Activated CD8-positive, alpha-beta memory T cell treated with anti-CD3 and anti-CD28 coated beads for 1 hour (primary cell): ENCODE results near the gene LAMA4.
"Not testable (repeated sequence)": the region's sequence is repeated elsewhere in the genome, so short reads cannot be mapped to it uniquely, and the experiment has no call there.

Experiments used
- DNase-seq, 2 donors: peaks; one replicate each; pipeline ENCODE4 v3.0.0-alpha.2; 2020; ENCODE audit warnings: low read depth in 1 of 2; ENCODE audit errors: extremely low read depth in 1 of 2

Gene LAMA4

DNA sequence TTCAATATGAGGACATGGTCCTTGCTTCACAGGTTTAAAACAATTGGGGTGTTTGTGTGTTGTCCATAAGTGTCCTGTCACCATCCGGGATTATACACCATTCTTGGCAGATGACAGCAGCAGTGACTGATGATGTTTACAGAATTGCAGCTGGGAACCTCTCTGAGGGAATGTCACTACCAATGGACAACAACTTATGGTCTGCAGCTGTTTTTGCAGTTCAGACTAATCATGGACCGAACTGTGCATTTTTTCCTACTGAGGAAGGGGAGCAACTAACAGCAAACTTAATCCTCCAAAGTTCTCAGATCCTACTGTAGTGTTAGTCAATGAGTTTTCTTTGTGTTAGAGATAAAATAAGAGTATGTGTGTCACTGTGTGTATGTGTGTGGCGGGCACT, 140.9 kb downstream of the LAMA4 start:
- DNase-seq: no peak

DNA sequence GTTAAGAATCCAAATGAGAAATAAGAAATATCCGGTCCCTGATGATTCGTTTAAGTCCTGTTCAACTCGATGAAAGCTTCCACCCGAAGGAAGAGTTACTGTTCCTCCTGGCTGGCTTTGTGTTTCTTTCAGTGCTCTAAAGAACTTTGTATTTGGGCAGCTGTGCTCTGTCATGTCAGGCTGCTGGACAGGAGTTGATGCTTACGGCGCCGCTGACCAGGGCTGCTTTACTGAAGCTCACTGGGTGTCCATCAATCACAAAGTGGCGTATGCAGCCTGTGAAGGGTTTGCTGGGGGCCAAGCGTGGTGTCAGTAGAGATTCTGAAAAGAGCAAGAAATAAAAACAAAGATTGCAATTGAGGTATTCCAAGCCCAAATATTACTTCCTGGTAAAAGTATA, 145.1 kb downstream of the LAMA4 start:
- DNase-seq: no peak

GRCh38 chr6:112106562-112106961, 147.8 kb downstream of the LAMA4 start:
- no peak for DNase-seq

- not testable (repeated sequence) for DNase-seq
These were observed 148.3 kb downstream of the LAMA4 start for GRCh38 chr6:112106026-112106425.

DNA sequence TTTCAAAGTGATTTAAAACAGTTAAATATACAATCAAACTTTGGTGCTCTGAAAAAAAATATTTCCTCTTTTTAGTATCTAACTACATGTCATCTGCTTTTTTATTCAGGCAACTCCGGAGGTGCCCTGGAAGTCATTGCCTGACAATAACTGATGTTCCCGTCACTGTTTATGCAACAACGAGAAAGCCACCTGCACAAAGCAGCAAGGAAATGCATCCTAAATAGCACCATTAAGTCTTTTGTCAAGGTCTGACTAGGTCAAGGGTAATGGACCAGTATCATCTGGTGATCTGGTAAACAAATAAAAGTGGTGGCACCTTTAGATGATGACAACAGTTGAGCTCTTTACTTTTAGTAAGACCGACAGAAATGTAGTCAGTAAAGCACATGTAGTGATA, 153.8 kb downstream of the LAMA4 start:
- DNase-seq: no peak

GRCh38 chr6:112096901-112097300, 157.5 kb downstream of the LAMA4 start:
- DNase-seq: no peak

GRCh38 chr6:112087916-112088315, 166.5 kb downstream of the LAMA4 start:
- no peak for DNase-seq

DNA sequence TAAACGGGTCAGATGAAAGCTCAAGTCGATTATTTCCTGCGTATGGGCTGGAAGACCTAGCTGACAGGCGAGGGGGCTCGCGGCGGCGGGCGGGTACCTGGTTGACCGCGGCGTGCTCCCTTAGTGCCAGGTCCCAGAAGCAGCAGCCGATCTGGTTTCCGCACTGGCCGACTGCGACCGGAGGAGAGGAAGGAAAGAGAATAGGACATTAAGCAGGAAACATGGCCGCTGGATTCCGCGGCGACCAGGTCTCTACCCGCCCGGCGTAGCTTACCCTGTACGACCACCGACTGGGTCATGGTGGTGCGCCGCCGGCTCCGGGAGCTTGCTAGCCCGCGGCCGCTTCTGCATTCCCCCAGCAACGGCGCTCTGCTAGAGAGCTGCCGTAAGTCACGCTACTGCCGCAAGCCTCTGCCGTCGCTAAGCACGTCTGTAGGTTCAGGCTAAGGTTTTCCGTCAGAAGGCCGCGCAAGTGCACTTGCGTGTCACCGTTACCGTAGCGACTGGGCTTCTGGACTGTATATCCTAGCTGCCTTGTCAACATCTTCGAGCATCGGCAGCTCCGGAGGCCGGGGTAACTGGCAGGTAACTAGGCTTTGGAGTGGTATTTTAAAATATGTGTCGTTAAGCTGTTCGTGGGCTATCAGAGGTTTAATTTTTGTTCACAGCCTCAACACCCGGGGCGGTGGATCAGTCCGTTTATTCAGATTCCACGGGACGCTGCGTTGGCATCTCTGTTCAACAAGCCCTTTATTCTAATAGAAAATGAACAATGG, 167.0 kb downstream of the LAMA4 start, which contains the start of the genes FAM229B and TUBE1:
Gene FAM229B (plus strand): TSS at position 456 of the 776 bp plus-strand sequence. CDS start 11,693 bp downstream, outside the sequence.
Gene TUBE1 (minus strand): TSS at position 347 of the 776 bp plus-strand sequence. CDS start 48 bp downstream, at position 299.
- DNase-seq: peak; percentile 76 to 78

GRCh38 chr6:112086744-112087135, 167.6 kb downstream of the LAMA4 start:
- no peak for DNase-seq

GRCh38 chr6:112085286-112086065, 168.9 kb downstream of the LAMA4 start:
- DNase-seq: no peak

GRCh38 chr6:112081569-112081968, 172.8 kb downstream of the LAMA4 start:
- no peak for DNase-seq

- DNase-seq: no peak
These were observed 187.8 kb downstream of the LAMA4 start for GRCh38 chr6:112066606-112067005.

- DNase-seq: no peak
These were observed 188.9 kb downstream of the LAMA4 start for GRCh38 chr6:112065426-112065986.

DNA sequence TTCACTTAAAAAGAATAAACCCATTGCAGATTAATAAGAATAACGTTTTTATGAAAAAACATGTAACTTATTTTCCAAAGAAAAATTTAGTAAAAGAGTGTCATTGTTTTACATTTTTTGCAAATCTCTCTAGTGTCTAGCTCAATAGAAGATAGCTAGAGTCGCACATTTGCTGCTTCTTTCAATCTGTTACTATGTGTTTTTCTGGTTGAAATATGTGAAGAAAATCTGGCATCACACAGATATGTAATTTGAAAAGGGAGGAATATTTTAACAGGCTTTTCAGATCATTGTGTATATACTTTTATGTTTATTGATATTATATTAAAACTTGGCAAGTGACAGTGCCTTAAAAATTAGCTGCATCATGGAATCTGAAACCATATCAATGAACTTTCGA, 191.4 kb downstream of the LAMA4 start:
- DNase-seq: no peak

GRCh38 chr6:112061605-112062004, 192.8 kb downstream of the LAMA4 start:
- DNase-seq: no peak
